HG02970 (cell line): ENCODE measurements around the gene TAF10.

Experiments
- ATAC-seq: cut with Tn5 transposase; IDR thresholded peaks from one replicate; pipeline ENCODE4 v1.9.1; 2021; ENCODE audit warnings: mild to moderate bottlenecking, moderate library complexity, moderate number of reproducible peaks; ENCODE audit not compliant: unreplicated experiment, low FRiP score

TAF10 gene

DNA sequence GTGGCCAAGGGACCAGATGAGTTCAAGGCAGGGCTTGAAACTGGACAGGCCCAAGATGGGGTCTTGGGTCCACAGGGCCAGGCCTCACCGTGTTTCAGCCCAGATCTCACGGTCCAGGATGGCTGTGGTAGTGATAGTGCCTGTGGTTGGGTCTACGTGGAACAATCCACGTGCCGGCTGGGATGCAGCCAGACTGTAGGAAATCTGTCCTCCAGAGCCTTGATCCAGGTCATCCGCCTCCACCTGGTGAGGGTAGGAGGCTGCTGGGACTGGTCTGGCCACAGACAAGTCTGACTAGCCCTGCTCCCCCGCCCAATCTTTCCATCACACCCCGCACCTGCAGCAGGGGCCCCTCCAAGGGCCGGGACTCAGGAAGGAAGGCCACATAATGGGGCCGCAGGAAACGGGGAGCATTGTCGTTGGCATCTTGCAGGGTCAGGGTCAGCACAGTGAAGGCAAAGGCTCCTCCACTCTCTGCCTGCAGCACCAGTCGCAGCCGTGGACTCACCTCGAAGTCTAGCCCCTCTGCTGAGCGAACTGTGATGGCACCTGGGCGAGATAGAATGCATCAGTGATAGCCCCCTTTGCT lies 13.9 kb upstream of the TAF10 start:
- ATAC-seq = no peak

DNA sequence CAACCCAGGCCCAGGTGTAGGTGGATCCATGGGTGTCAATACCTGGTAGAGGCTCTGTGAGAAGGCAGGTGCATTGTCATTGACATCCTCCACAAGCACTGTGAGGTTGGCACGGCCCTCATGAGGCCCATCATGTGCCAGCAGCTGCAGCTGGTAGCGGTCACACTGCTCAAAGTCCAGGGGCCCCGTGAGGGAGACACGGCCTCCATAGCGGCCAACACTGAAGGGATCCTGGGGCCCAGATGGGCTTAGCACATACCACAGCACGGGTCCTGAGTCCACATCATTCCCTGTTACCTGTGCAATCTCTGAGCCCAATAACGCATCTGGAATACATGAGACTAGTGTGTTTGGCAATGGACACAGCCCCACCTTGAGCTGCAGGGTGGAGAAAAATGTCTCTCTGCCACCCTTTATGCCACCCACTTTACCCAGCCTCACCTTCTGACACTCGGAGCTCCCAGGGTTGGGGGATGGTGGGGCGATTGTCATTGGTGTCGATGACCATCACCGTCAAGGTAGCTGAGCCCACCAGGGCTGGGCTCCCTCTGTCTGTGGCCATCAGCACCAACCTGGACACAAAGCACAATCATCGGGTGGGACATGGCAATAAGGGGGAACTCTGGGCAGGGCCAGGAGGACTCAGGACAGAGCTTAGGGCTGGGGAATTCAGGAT lies 13.3 kb upstream of the TAF10 start:
- no peak for ATAC-seq

DNA sequence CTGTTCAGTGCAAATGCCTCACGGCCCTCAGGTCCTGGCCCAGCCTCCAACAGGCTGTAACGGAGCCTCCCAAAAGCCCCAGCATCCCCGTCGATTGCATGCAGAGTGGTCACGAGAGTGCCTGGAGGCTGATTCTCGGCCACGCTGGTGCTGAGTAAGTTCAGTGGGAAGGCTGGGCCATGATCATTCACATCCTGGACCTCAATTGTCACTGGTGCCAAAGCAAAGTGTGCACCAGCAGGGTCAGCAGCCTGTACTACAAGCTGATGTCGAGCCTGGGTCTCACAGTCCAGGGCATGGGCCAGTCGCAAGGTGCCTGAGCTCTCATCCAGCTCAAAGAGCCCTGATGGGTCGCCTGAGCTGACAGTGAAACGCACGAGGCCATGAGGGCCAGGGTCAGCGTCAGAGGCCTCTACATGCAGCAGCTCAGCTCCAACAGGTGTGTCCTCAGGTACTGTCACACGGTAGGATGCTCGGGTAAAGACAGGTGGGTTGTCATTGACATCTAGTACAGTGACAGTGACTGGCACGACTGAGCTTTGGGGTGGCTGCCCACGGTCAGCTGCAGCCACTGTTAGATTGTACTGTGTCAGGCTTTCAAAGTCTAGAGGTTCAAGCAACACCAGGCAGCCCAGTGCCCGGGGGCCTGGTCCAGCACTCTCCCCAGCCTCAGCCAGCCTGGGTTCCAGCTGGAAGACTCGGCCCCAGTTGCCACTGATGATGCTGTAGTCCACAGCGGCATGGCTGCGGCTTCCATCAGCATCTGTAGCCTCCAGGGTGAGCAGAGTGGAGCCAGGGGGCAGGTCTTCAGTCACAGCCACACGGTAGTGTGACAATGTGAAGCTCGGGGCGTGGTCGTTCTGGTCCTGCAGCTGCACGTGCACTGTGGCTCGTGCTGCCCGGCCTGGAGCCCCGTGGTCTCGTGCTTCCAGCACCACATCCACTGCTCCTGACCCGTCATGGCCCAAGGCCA lies 11.7 kb upstream of the TAF10 start:
- ATAC-seq = no peak

DNA sequence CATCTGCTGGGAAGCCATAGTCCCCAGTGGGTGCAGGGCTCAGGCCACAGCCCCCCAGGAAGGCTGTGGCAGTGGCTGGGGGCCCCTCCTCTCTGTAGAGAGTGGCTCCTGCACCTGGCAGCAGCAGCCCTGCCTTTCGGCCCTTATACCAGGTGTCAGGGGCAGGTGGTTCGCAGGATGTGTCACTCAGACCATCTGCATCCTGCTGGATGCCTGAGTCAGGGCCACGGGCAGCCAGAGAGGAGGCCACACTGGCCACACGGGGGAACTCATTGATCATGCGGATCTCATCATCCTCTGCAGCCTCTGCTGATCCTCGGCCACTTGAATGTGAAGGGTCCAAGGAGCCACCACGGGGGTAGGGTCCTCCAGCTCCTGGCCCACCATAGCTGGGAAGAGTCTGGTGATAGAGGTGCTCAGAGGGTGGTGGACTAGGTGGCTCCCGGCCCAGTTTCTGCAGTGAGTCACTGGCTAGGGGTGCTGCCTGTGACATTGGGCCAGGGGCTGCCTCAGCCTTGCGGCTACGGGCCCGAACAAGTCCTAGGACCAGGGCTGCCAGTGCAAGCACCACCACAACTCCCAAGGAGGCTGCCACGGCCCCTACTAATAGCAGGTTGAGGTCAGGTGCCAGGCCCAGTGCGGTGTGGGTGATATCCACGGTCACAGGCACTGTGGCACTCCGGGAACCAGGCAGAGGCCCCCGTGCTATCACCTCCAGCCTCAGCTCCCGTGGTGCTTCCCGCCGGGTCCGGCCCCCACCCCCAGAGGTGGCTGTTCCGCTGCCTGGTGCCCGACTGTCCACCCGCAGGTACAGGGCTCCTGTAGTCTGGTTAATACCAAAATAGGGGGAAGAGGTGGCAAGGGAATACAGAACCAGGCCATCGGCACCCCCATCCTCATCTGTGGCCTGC lies 10.5 kb upstream of the TAF10 start:
- ATAC-seq = no peak

DNA sequence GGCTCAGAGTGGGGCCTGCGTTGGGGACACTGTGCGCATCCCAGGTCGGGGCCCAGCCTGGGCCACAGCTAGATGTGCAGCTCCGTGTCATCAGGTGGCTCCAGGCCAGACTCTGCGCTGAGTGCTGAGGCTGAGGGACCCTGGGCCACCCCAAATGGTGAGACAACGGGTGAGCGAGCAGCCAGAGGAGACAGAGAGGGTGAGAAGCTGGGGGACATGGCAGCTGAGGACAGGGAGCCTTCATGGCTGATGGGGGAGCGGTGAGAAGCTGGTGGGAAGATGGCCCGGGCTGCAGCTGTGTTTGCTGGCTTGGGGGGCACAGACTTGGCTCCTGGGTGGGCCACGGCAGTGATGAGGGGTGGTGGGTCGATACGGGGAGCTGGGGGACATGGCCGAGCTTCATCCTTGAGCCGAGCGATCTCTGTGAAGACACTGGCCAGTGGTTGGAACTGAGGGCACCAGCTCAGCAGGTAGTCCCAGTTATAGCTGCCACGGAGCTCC lies 9.7 kb upstream of the TAF10 start:
- no peak for ATAC-seq

DNA sequence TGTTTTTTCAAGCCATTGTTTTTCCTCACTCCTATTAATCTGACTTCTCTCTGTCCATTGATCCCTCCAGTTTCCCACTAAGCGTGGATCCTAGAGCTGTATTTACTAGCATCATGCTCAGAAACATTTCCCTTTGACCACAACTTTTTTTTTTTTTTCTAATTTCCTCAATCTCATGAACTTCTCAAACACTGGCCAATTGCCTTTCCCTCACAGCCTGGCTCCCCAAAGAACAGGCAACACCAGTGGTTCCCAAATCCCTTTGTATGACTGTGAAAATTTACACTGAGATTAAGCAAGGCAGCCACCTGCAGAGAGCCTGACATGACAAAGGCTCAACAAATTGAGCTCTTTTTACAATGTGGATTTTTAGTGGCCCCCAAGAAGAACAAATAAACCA lies 8.6 kb upstream of the TAF10 start:
- no peak for ATAC-seq

DNA sequence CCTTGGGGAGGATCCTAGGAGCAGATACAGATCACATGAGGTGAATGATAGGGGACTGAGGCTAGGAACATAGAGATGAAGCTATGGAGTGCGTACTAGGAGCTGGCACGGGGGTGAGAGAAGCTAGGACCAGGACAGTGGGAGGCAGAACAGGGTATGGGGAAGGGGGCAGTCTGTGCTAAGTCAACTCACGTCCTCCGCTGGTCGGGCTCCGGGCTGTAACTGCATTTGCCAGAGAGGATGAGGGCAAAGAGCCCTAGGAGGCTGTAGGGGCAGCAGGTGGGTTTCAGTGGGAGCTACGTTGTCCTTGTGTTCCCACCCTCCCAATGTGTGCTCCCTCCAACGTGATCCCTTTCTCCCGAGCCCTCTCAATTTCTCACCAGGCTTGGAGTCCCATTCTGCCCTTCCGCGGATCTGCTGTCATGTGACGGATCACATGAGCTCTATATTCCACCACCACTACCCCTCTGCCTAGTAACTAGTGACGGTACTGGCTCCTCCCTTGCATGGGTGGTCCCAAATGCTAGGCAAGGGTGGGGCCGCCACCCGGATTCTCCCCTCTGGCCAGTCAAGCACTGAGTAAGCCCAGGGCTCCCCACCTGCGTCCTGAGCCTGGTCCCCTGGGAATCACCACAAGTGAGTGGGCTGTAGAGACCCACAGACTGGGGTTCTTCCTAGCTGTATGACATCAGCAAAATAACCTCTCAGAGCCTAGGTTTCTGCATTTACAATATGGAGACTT lies 7.2 kb upstream of the TAF10 start, which contains the start of gene TPP1:
Gene TPP1, minus strand, starts transcription at position 419 of the 742 bp plus-strand sequence. Its CDS starts 22 bp downstream, at position 397.
- peak; percentile 95 for ATAC-seq

DNA sequence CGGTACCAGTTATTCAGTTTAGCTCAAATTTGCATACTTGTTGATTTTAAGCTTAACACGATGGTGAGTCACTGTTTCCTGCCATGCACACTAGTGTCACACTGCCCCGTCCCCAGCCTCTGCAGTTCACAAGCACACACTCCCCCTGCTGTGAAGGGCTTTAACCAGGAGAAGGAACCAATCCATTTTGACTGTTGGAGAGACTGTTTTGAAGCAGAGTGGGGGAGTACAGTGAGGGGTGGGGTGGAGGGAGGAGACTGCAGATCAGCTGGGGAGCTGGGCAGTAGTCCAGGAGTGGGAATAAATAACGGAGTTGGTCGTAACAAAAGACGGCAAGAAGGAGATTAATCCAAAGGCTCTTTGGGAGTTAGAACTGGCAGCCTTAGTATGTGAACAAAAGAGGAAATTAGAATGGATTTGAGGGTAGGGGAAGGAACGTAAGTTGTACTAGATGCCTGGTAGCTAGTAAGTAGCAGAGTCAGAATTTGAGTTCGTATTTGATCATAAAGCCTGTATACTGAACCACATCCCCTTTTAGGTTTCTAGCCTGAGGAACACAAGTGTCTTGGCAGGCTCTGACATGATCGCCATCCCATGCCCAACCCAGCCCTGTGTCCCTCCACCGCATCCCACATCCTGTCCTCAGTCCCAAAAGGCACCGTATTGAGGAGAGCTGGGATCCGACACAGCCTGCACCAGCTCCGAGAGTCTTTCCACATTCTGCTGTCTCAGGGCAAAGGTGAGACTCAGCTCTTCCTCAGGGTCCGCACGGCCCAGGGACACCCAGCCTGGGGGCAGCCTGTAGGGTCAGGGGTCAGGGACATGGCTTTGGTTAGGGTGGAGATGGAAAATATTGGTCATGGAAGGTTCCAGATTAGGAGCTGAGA lies 6.3 kb upstream of the TAF10 start:
- no peak for ATAC-seq

DNA sequence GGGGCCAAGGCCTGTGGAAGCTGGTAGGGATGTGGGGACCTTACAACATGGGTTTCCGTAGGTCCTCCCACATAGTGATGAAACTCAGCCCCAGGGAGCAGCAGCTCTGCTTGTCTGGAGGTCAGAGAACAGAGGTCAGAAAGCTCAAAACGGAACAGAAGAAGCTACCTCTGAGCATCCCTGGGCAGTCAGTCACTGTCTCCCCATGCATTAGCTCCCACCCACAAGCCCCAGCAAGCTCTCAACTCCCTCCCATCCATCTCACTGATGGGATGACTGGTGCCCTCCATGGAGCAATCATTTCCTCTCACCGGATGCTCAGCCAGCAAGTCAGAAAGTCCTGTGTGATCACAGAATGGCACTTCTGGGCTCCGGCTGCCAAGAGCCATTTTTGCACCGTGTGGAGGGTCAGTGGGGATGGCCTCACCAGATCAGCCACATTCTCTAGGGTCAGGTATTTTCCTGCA lies 5.3 kb upstream of the TAF10 start:
- ATAC-seq = no peak

DNA sequence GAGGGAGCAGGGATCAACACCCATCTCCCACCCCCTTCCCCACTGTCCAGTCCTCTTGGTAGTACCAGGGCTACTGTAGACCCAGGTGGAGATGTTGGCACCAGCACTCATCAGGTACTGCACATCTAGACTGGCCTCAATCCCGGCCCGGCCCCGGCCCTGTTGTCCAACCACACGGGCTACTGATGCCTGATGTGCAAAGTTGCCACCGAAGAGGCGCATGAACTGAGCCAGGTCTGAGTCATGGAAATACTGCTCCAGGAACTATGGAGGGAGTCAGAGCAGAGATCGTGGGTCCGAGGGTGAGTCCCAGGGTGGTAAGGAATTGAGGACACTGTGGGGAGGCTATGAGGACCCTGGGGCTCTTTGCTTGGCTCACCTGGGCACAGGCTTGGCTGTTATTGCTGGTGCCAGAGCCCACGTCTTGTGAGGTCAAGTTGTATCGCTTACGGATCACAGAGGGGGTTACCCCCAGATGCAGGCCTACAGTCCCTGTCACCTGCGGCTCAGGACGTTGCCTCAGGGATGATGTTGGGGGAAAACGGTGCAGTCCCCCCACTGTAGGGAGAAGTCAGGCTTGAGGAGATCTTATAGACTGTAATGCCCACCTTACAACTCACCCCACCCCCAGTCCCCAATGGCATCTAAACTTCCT lies 4.7 kb upstream of the TAF10 start:
- no peak for ATAC-seq

DNA sequence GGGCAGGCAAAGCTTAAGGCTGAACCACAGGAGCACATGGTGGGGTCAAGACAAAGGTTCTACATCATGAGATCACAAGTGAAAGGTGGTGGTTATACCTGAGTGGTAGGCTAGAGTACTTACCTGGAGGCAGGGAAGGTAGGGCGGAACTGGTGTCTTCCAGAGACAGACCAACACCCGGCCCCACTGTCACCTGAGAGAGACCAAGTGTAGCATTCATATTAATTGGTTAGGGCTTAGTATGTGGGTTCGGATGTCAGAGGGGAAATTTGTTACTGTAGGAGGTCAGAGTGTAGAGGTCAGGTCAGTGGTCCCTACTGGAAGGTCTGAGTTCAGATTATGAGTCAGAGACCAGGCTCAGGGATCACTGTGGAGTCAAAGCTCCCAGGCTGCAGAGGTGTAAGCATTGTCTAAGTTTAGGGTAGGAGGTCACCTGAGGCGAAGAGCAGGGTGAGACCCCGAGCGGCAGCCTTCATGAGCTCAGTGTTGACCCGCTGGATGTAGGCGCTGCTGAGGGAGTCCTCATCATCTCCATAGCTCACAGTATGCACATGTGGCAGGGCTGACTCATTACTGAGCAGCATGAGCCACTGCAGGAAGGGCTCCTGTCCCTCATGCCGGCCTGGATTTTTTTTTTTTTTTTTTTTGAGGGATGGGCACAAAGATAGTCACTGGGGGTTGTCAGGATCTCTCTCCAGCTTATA lies 4.0 kb upstream of the TAF10 start:
- ATAC-seq = no peak

DNA sequence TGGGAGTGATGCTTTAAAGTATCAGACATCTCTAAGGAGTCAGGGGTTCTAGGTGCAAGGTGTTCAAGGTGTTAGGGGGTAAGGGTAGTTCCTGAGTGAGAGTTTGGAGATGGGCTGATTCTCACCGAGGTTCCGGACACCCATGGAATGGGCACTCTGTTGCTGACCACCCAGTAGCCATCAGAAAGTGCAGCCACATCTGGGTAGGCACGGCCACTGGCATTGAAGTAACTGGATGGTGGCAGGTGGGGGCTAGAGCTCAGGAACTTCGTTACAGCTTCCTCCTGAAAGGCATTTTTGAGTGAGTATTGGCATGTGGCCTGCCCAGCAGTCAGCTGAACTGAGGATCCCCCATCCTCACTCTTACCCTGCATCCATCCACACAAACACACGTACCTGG lies 3.0 kb upstream of the TAF10 start:
- no peak for ATAC-seq

DNA sequence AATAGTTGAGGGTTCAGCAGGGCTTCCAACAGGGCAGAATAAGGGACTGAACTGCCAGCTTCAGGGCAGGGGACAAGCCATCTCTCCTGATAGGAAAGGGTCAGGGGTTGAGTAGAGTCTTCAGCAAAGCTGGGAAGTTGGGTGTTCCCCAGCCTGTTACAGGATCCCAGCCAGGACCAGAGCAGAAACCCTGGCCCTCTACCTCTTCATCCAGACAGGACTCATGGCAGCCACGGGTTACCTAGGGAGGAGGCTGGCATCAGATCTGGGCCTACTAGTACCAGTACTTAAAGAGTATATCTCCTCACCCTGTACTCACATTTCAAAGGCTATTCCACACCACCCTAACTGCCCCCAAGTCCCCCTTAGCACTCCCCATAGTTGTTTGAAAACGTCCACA lies 2.4 kb upstream of the TAF10 start:
- no peak for ATAC-seq

DNA sequence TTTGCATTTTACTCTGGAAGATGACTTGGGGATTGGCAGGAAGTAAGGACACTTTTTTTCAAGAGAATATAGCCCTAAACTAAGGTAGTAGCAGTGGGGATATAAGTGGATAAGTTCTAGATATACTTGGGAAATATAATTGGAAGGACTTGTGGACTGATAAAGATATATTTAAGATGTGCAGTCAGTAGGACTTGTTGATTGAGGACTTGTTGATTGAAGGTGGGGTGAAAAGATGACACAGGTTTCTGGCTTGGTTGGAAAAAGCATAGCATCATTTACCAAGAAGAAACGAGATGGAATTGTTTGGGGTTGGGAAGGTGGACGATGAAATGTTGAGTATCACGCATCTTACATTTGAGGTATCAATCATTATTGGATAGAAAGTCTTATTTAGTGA lies 1.5 kb upstream of the TAF10 start:
- ATAC-seq = no peak

DNA sequence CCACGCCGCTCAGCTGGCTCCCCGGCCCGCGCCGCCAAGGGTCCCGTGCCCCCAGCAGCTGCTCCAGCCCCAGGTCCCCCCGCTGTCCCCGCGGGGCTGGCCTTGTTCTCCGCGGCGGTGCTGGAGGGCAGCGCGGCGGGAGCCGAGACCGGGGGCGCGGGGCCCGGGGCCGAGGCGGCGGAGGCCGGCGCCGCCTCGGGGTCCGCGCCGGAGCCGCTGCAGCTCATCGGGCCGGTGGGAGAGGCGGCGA lies 128 bp downstream of the TAF10 start:
- no peak for ATAC-seq

DNA sequence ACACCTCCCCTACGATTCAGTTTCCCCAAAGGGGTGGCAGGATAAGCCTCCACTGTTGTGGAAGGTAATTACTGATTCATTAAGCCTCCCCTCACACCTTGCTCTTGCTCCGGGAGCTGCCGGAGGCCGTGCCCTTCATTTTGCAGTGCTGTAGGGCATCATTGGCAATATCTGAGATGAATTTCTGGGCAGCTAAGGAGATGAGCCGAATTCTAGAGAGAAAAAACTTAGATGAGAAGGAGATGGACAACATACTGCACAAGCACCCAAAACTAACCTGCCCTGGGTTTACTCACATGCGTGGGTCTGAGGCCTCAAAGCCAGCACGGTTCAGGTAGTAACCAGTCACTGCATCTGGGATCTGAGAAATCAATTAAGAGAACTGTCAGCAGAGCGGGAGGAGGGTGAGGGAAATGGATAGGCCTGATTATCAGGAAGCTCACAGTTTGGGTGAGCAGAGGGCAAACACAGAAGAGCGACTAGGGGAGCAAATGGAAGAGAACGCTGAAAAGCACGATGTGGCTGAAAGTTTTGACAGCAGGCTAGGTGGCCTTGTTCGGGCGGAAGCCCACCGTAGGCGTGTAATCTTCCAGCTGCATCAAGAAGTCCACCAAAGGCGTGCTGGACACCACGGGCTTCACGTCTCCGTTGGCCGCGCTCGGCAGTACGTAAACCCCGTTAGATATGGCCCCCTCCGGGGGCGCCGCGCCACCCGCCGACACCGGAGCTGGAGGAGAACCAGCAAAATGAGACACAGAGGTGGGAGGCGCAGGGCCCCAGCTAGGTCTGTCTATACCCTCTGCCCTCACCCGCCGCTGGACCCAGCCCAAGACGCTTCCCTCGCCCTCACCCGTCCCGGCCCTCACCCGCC lies 689 bp downstream of the TAF10 start:
- peak; percentile 17 for ATAC-seq

DNA sequence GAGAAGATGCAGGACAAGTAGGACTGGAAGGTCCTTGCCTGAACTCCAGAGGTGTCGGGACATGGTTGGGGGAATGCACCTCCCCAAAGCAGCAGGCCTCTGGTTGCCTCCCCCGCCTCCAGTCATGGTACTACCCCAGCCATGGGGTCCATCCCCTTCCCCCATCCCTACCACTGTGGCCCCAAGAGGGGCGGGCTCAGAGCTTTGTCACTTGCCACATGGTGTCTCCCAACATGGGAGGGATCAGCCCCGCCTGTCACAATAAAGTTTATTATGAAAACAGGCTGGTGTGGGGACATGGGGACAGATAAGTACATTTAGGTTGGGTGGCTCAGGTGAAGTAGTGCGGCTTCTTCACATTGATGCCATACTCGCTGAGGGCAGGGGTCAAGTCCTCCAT lies 1.4 kb downstream of the TAF10 start:
- no peak for ATAC-seq
